ENCODE data around the gene GRIK2. TPM values are rescaled to one million over a fixed set of nuclear protein-coding genes. Genes with fewer than 3 reads are reported as not detected.

Gene GRIK2
- polyA plus RNA-seq, 1 donor = 3.3 TPM

DNA sequence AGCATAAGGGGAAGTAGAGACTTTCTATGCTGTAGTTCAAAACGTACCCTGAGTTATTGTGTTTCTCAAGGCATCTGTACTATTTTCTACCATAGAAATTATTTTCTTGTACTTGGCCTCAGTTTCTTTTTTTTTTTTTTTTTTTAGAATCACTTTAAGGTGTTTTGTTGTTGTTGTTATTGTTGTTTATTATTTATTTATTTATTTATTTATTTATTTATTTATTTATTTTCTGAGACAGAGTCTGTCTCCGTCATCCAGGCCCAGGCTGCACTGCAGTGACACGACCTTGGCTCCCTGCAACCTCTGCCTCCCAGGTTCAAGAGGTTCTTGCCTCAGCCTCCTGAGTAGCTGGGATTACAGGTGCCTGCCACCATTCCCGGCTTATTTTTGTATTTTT is 179.1 kb downstream of the GRIK2 start:
- no CpG with 5 or more reads among the region's 4 CpGs for WGBS (ENCODE audit: insufficient coverage, low lambda C conversion rate)
- no peaks in the 10 kb centered on the region for H3K4me1 ChIP-seq (ENCODE audit: control insufficient read depth, insufficient read depth, low read length)

DNA sequence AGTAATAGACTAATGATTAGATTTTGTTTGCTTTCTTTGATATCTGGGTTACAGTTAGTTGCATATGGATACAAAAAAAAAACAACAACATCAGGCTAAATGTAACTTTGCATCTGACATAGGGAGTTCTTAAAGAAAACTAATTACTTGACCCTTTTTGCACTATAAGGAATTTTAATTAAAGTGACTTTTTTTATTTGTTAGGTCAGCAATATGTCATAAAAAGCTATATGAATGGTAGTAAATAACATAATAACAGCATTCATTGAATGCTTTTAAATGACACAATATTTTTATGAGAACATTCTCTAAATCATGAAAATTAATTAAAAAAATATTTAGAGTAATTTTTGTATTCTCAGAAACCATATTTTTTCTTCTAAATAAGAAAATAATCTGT is 183.6 kb downstream of the GRIK2 start:
- Histone ChIP-seq H3K27ac (ENCODE audit: low read length) (no peak overlapping the region), H3K36me3 (ENCODE audit: control insufficient read depth, insufficient read depth, low read length) (no peaks in the 10 kb centered on the region), H3K9me3 (ENCODE audit: control insufficient read depth, low read depth, low read length) (no peaks in the 10 kb centered on the region), H3K27me3 (ENCODE audit: control insufficient read depth, insufficient read depth, low read length) (no peaks in the 10 kb centered on the region), H3K4me3 (ENCODE audit: low read length) (no peak overlapping the region), H3K4me1 (ENCODE audit: control insufficient read depth, insufficient read depth, low read length) (no peaks in the 10 kb centered on the region)
- no peak for DNase-seq

More for the DNA sequence above, 179.1 kb downstream of the GRIK2 start:
- no peaks in the 10 kb centered on the region for H3K36me3 ChIP-seq (ENCODE audit: control insufficient read depth, insufficient read depth, low read length)
- no peak overlapping the region for H3K4me3 ChIP-seq (ENCODE audit: low read length)
- H3K27me3 ChIP-seq (ENCODE audit: control insufficient read depth, insufficient read depth, low read length) = no peaks in the 10 kb centered on the region
- H3K27ac ChIP-seq (ENCODE audit: low read length) = no peak overlapping the region
- H3K9me3 ChIP-seq (ENCODE audit: control insufficient read depth, low read depth, low read length) = no peaks in the 10 kb centered on the region
- no peak for DNase-seq

DNA sequence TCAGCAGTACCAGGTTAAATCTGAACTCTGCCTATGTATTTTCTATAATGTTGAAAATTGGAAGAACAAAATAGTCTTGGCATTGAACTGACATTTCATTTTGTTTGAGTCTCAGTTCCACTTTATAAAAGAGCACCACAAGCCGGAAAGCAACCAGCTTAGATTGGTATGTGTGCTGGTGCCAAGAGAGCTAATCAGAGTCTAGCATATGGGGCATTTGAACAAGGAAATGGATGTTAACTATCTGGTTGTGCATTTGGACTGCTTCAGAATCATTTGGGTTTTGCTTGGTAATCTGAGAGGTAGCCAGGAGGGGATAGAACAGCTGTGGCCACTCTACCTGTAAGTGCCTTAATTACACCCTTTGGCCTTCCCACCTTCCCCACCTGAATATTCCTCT is 184.8 kb downstream of the GRIK2 start:
- Histone ChIP-seq H3K36me3 (ENCODE audit: control insufficient read depth, insufficient read depth, low read length) (no peaks in the 10 kb centered on the region), H3K27me3 (ENCODE audit: control insufficient read depth, insufficient read depth, low read length) (no peaks in the 10 kb centered on the region), H3K9me3 (ENCODE audit: control insufficient read depth, low read depth, low read length) (no peaks in the 10 kb centered on the region), H3K4me1 (ENCODE audit: control insufficient read depth, insufficient read depth, low read length) (no peaks in the 10 kb centered on the region), H3K4me3 (ENCODE audit: low read length) (no peak overlapping the region), H3K27ac (ENCODE audit: low read length) (no peak overlapping the region)
- no peak for DNase-seq
- no CpG with 5 or more reads among the region's 1 CpG for WGBS (ENCODE audit: insufficient coverage, low lambda C conversion rate)

DNA sequence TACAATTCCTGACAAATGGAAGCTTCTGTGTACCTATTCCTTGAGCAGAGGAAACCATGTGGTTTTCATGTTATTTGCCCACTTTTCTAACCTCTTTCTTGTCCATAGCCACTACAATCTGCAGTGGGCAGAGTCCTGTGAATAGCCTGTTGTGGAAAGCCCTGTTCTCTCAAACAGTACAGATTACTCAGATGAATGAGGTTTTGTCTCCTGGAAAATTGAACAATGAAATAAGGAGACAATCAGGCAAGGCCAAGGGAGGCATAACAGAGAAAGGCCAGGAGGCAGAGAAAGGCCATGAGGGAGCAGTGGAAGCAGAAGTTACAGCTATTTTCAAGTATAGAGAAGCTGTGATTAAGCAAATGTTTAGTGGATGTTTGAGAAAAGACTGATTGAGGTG is 189.3 kb downstream of the GRIK2 start:
- DNase-seq = no peak
- Histone ChIP-seq H3K27me3 (ENCODE audit: control insufficient read depth, insufficient read depth, low read length) (no peaks in the 10 kb centered on the region), H3K4me3 (ENCODE audit: low read length) (no peak overlapping the region), H3K4me1 (ENCODE audit: control insufficient read depth, insufficient read depth, low read length) (no peaks in the 10 kb centered on the region), H3K36me3 (ENCODE audit: control insufficient read depth, insufficient read depth, low read length) (no peaks in the 10 kb centered on the region), H3K27ac (ENCODE audit: low read length) (no peak overlapping the region), H3K9me3 (ENCODE audit: control insufficient read depth, low read depth, low read length) (no peaks in the 10 kb centered on the region)

DNA sequence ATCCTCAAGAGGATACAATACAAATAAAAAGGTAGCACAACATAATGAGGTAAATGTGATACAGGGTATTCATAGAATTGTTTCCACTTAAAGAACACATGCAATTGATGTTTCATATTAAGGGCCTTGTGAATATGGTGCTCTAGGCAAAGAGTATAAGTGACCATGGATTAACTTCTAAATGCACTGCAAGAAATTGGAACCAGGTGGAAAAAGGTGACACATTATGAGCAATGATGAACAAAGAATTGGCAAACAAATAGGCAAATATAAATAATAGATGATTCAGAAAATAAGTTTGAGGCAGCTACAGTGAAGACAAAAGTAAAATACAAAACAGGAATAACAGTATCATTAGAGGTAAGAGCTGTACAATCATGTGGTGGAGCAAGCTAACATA is 192.0 kb downstream of the GRIK2 start:
- H3K9me3 ChIP-seq (ENCODE audit: control insufficient read depth, low read depth, low read length) = no peaks in the 10 kb centered on the region
- no peak overlapping the region for H3K27ac ChIP-seq (ENCODE audit: low read length)

DNA sequence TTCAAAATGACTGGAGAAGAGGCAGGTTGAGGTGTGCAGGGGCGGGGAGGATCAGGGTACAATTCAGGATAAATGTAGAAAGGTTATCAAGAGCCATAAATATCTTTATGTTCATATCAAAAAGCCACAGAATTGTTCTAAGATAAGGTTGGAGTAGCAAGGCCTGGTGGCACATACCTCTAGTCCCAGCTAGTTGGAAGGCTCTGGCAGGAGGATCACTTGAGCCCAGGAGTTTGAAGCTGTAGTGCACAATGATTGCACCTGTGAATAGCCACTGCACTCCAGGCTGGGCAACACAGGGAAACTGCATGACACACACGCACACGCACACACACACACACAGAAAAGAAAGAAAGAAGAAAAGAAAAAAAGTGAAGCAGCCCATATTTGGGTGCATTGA is 194.8 kb downstream of the GRIK2 start:
- WGBS (ENCODE audit: insufficient coverage, low lambda C conversion rate) = no CpG with 5 or more reads among the region's 3 CpGs
- DNase-seq = no peak

More for the DNA sequence above, 192.0 kb downstream of the GRIK2 start:
- no peaks in the 10 kb centered on the region for H3K36me3 ChIP-seq (ENCODE audit: control insufficient read depth, insufficient read depth, low read length)
- H3K4me1 ChIP-seq (ENCODE audit: control insufficient read depth, insufficient read depth, low read length) = no peaks in the 10 kb centered on the region
- H3K27me3 ChIP-seq (ENCODE audit: control insufficient read depth, insufficient read depth, low read length) = no peaks in the 10 kb centered on the region
- H3K4me3 ChIP-seq (ENCODE audit: low read length) = no peak overlapping the region
- no peak for DNase-seq

DNA sequence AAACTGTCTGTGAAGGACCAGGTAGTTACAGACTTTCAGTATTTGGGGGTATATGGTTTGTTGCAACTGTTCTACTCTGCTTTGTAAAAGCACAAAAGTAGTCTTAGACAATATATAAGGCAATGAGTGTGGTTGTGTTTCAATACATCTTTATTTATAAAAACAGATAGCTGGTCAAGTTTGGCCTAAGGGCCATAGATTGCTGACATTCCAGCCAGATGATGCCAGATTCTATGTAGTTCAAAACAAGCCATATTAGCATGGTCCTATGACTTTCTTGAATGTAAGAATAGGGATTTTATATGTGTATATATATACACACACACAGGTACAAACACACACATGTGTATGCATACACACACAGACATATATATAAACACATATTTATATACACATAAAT is 201.8 kb downstream of the GRIK2 start:
- Histone ChIP-seq H3K27me3 (ENCODE audit: control insufficient read depth, insufficient read depth, low read length) (no peaks in the 10 kb centered on the region), H3K4me1 (ENCODE audit: control insufficient read depth, insufficient read depth, low read length) (no peaks in the 10 kb centered on the region), H3K4me3 (ENCODE audit: low read length) (no peak overlapping the region), H3K9me3 (ENCODE audit: control insufficient read depth, low read depth, low read length) (no peaks in the 10 kb centered on the region), H3K36me3 (ENCODE audit: control insufficient read depth, insufficient read depth, low read length) (no peaks in the 10 kb centered on the region), H3K27ac (ENCODE audit: low read length) (no peak overlapping the region)
- DNase-seq = no peak

More for the DNA sequence above, 194.8 kb downstream of the GRIK2 start:
- Histone ChIP-seq H3K27me3 (ENCODE audit: control insufficient read depth, insufficient read depth, low read length) (no peaks in the 10 kb centered on the region), H3K4me1 (ENCODE audit: control insufficient read depth, insufficient read depth, low read length) (no peaks in the 10 kb centered on the region), H3K4me3 (ENCODE audit: low read length) (no peak overlapping the region), H3K27ac (ENCODE audit: low read length) (no peak overlapping the region), H3K9me3 (ENCODE audit: control insufficient read depth, low read depth, low read length) (no peaks in the 10 kb centered on the region), H3K36me3 (ENCODE audit: control insufficient read depth, insufficient read depth, low read length) (no peaks in the 10 kb centered on the region)

DNA sequence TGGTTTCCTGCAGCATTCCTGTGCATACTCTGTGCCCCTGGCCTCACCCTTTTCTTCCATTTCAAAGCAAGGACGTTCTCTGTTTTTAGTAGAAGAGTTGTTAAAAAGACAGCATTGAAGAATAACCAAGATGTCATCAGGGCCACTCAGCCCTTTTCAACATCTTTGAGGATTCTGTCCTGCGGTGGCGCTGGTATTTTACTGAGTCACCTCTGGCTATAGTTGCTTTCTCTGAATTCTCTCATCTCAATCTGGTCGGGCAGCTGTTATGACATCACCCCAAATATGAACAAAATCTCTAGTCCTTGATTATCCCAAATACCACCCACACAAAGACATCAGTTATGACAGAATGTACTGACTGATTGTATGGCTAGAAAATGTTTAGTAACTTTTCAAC is 204.2 kb downstream of the GRIK2 start:
- Histone ChIP-seq H3K4me1 (ENCODE audit: control insufficient read depth, insufficient read depth, low read length) (no peaks in the 10 kb centered on the region), H3K27me3 (ENCODE audit: control insufficient read depth, insufficient read depth, low read length) (no peaks in the 10 kb centered on the region), H3K4me3 (ENCODE audit: low read length) (no peak overlapping the region), H3K27ac (ENCODE audit: low read length) (no peak overlapping the region), H3K9me3 (ENCODE audit: control insufficient read depth, low read depth, low read length) (no peaks in the 10 kb centered on the region), H3K36me3 (ENCODE audit: control insufficient read depth, insufficient read depth, low read length) (no peaks in the 10 kb centered on the region)
- DNase-seq = no peak
- WGBS (ENCODE audit: insufficient coverage, low lambda C conversion rate) = no CpG with 5 or more reads among the region's 4 CpGs

DNA sequence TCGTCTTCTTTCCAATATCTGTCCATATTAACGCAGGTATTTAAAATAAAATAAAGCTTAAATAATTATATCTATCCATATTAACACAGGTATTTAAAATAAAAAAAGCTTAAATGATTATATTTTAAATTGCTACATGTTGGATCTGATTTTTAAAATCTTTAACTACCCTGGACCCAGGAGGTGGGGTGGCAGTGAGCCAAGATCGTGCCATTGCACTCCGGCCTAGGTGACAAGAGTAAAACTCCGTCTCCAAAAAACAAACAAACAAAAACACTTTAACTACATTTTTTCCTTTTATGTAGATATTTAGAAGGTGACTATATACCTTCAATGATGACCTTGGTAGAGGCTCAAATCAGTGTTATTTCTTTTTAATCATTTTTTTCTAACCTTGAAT is 211.9 kb downstream of the GRIK2 start:
- Histone ChIP-seq H3K4me3 (ENCODE audit: low read length) (no peak overlapping the region), H3K9me3 (ENCODE audit: control insufficient read depth, low read depth, low read length) (no peaks in the 10 kb centered on the region), H3K27ac (ENCODE audit: low read length) (no peak overlapping the region), H3K27me3 (ENCODE audit: control insufficient read depth, insufficient read depth, low read length) (no peaks in the 10 kb centered on the region), H3K36me3 (ENCODE audit: control insufficient read depth, insufficient read depth, low read length) (no peaks in the 10 kb centered on the region), H3K4me1 (ENCODE audit: control insufficient read depth, insufficient read depth, low read length) (no peaks in the 10 kb centered on the region)
- WGBS (ENCODE audit: insufficient coverage, low lambda C conversion rate) = 94% methylated on average over 2 of the region's 5 CpGs
- DNase-seq = no peak

DNA sequence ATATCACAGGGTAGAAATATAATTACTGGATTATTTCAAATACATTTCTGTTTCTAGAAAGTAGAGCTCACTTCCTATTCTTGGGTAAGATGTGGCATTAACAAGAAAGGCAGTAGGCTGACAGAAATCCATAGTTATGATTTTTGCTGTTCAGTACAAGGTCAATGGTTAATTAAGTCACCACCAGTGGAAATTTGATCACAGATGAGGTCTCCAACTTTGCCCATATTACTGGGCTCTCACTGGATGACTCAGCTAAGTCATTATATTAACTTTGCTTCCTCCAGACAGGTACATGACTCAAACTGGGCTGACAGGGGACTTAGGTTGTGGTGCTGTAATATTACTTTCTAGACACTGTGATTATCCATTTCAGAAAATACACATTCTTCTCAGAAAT is 212.4 kb downstream of the GRIK2 start:
- H3K27ac ChIP-seq (ENCODE audit: low read length) = no peak overlapping the region
- DNase-seq = no peak
- H3K4me3 ChIP-seq (ENCODE audit: low read length) = no peak overlapping the region
- no peaks in the 10 kb centered on the region for H3K9me3 ChIP-seq (ENCODE audit: control insufficient read depth, low read depth, low read length)
- H3K4me1 ChIP-seq (ENCODE audit: control insufficient read depth, insufficient read depth, low read length) = no peaks in the 10 kb centered on the region
- no peaks in the 10 kb centered on the region for H3K27me3 ChIP-seq (ENCODE audit: control insufficient read depth, insufficient read depth, low read length)
- H3K36me3 ChIP-seq (ENCODE audit: control insufficient read depth, insufficient read depth, low read length) = no peaks in the 10 kb centered on the region

DNA sequence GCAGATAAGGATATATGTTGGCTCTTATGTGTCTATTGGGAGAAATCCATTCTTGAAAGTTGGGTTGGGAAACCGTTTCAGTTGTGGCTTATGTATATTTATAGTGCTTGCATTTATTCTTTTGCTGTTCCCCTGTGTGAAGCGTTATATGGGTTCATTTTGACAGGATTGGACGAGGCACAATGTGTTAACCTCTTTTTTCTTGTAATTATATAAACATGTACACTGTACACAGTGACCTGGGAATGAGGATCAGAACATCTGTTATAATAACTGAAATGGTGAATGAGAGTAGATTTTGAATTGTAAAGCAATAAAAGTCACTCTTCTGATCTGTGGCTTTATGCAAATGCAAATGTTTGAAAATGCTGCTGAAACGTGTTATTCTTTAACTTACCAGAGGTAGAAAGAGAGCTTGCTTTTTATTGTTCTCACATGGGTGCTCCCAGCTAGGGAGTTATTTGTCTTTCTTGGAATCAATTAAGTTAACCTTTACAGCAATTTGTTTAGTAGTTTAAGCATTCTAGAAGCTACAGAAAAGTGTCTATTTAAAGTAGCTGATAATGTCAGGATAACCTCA is 213.7 kb downstream of the GRIK2 start:
- no peaks in the 10 kb centered on the region for H3K4me1 ChIP-seq (ENCODE audit: control insufficient read depth, insufficient read depth, low read length)
- DNase-seq = no peak
- WGBS (ENCODE audit: insufficient coverage, low lambda C conversion rate) = 45% methylated on average over 2 of the region's 4 CpGs
- no peak overlapping the region for H3K4me3 ChIP-seq (ENCODE audit: low read length)
- H3K27ac ChIP-seq (ENCODE audit: low read length) = no peak overlapping the region
- no peaks in the 10 kb centered on the region for H3K27me3 ChIP-seq (ENCODE audit: control insufficient read depth, insufficient read depth, low read length)
- no peaks in the 10 kb centered on the region for H3K9me3 ChIP-seq (ENCODE audit: control insufficient read depth, low read depth, low read length)
- H3K36me3 ChIP-seq (ENCODE audit: control insufficient read depth, insufficient read depth, low read length) = no peaks in the 10 kb centered on the region
